Right renal cortex interstitium (tissue), 3 donors: Measurements from ENCODE around the gene MED26. TPM values are rescaled to one million over a fixed set of nuclear protein-coding genes. Genes with fewer than 3 reads are reported as not detected.
"Not testable (repeated sequence)": the region's sequence is repeated elsewhere in the genome, so short reads cannot be mapped to it uniquely, and the experiment has no call there.

Source experiments
- DNase-seq, 3 donors: peaks; one replicate each; pipeline ENCODE4 v3.0.0-alpha.2; 2013; ENCODE audit warnings: low read depth in 3 of 3, low spot score in 2 of 3
- polyA plus RNA-seq, 3 donors: library from polyadenylated mRNA; unstranded; fragments of 120-200 nt; gene quantifications; one replicate each; pipeline ENCODE4 v1.2.1, GENCODE V29; 2013; ENCODE audit not compliant: insufficient read length in 3 of 3

MED26 gene
- polyA plus RNA-seq, 3 donors: 5.8 to 6.4 (median 5.9) TPM

GRCh38 chr19:16651421-16652188 is 23.6 kb upstream of the MED26 start:
- DNase-seq: not testable (repeated sequence)

GRCh38 chr19:16650821-16651220 is 22.8 kb upstream of the MED26 start:
- DNase-seq: no peak

GRCh38 chr19:16649734-16650133 is 21.7 kb upstream of the MED26 start:
- DNase-seq: no peak

- DNase-seq: no peak
Observed at GRCh38 chr19:16645140-16645539, 17.1 kb upstream of the MED26 start.

GRCh38 chr19:16641695-16642094 is 13.7 kb upstream of the MED26 start:
- no peak for DNase-seq

- no peak for DNase-seq
Observed at GRCh38 chr19:16640951-16641350, 12.9 kb upstream of the MED26 start.

- DNase-seq: no peak
Observed at GRCh38 chr19:16638666-16639065, 10.7 kb upstream of the MED26 start.

- no peak for DNase-seq
Observed at GRCh38 chr19:16637535-16637934, 9.5 kb upstream of the MED26 start.

GRCh38 chr19:16631465-16631864 is 3.5 kb upstream of the MED26 start:
- no peak for DNase-seq

GRCh38 chr19:16628984-16629691 is 1.1 kb upstream of the MED26 start:
- DNase-seq: no peak

GRCh38 chr19:16627928-16628182 is 149 bp downstream of the MED26 start:
- DNase-seq: no peak

GRCh38 chr19:16627193-16627927 is 644 bp downstream of the MED26 start:
- no peak for DNase-seq

- no peak for DNase-seq
Observed at GRCh38 chr19:16626796-16627192, 1.2 kb downstream of the MED26 start.

GRCh38 chr19:16625163-16625958 is 2.6 kb downstream of the MED26 start:
- DNase-seq: no peak

- DNase-seq: no peak
Observed at GRCh38 chr19:16624236-16624635, 3.8 kb downstream of the MED26 start.

- DNase-seq: no peak
Observed at GRCh38 chr19:16623576-16623975, 4.4 kb downstream of the MED26 start.

GRCh38 chr19:16623066-16623465 is 4.9 kb downstream of the MED26 start:
- no peak for DNase-seq

GRCh38 chr19:16621165-16621800 is 6.7 kb downstream of the MED26 start:
- no peak for DNase-seq

GRCh38 chr19:16620584-16620983 is 7.4 kb downstream of the MED26 start:
- no peak for DNase-seq

- no peak for DNase-seq
Observed at GRCh38 chr19:16620018-16620417, 8.0 kb downstream of the MED26 start.

- no peak for DNase-seq
Observed at GRCh38 chr19:16619457-16619856, 8.5 kb downstream of the MED26 start.
